ENCODE data around the gene FBXL16. TPM values are rescaled to one million over a fixed set of nuclear protein-coding genes. Genes with fewer than 3 reads are reported as not detected.

The FBXL16 gene
- total RNA-seq, 1 donor from 2014 or later: 0.75 TPM

DNA sequence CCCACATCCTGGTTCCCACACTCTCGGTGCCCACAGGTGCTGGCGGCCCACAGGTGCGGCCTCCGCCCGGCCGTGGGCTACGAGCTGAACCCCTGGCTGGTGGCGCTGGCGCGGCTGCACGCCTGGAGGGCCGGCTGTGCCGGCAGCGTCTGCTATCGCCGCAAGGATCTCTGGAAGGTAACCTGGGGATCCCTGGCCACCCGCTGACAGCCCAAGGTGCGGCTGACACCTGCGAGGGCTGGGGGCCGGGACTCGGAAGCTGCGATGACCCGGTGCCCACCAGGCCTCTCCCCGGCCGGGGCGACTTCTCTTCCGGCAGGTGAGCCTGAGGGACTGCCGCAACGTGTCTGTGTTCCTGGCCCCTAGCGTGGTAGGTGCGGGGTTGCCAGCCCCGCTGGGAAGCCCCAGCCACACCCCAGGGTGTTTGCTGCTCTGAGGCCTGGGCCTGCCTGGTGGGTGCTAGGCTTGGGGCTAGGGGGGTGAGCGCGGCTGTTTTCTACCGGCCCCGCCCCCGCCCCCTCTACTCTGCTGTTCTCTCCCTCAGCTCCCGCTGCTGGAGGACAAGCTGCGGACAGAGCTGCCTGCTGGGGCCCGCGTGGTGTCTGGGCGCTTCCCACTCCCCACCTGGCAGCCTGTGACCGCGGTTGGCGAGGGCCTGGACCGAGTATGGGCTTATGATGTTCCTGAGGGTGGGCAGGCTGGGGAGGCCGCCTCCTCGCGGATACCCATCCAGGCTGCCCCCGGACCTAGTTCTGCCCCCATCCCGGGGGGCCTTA, 16.4 kb upstream of the FBXL16 start:
- H3K4me3 Mint-ChIP-seq: peak overlapping the region; percentile 60
- peaks cover 16% of the 10 kb centered on the region for H3K4me1 Mint-ChIP-seq
- DNase-seq (no peak), ATAC-seq (ENCODE audit: low read depth) (no peak)
- peak overlapping the region; percentile 35 for H3K27ac Mint-ChIP-seq
- TF ChIP-seq, protein P1, sequence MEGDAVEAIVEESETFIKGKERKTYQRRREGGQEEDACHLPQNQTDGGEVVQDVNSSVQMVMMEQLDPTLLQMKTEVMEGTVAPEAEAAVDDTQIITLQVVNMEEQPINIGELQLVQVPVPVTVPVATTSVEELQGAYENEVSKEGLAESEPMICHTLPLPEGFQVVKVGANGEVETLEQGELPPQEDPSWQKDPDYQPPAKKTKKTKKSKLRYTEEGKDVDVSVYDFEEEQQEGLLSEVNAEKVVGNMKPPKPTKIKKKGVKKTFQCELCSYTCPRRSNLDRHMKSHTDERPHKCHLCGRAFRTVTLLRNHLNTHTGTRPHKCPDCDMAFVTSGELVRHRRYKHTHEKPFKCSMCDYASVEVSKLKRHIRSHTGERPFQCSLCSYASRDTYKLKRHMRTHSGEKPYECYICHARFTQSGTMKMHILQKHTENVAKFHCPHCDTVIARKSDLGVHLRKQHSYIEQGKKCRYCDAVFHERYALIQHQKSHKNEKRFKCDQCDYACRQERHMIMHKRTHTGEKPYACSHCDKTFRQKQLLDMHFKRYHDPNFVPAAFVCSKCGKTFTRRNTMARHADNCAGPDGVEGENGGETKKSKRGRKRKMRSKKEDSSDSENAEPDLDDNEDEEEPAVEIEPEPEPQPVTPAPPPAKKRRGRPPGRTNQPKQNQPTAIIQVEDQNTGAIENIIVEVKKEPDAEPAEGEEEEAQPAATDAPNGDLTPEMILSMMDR (IDR thresholded peaks at IDR 0.05): no peak
- ChIA-PET POLR2A (interaction anchor here (0.6 to 4.4 kb wide), 12 partner anchors 8 to 339 kb away, joined by 3 to 34 read pairs (median 6); partner anchors contain the start of genes CHTF18, CIAO3, JMJD8 and RHOT2), CTCF (interaction anchor here (0.9 to 2.3 kb wide), 4 partner anchors 10 to 66 kb away, joined by 3 to 12 read pairs (median 8); partner anchors contain the start of genes CHTF18, CIAO3 and RPUSD1)
- intact Hi-C loops (cut with micrococcal nuclease): loop anchor here (2.0 to 5.0 kb wide), 3 partner anchors 37 to 250 kb away; partner anchors contain the start of genes JMJD8 and LMF1
- no peaks in the 10 kb centered on the region for H3K27me3 Mint-ChIP-seq
- H3K36me3 Mint-ChIP-seq (ENCODE audit: low read depth): peaks cover 3% of the 10 kb centered on the region
- no peaks in the 10 kb centered on the region for H3K9me3 Mint-ChIP-seq

- H3K27ac Mint-ChIP-seq: peak within 1 kb of the TSS; percentile 73
- POLR2A ChIA-PET: interaction anchor here (0.6 to 4.4 kb wide), 15 partner anchors 9 to 338 kb away, joined by 3 to 34 read pairs (median 5); partner anchors contain the start of genes CHTF18, CIAO3, RHOT2 and RPUSD1
- TF ChIP-seq, protein P1 (IDR thresholded peaks at IDR 0.05): no peak
- H3K4me3 Mint-ChIP-seq: peak within 1 kb of the TSS; percentile 80
- intact Hi-C loops (cut with micrococcal nuclease): loop anchor here (2.0 to 5.0 kb wide), 3 partner anchors 36 to 251 kb away; partner anchors contain the start of genes JMJD8 and LMF1
- H3K9me3 Mint-ChIP-seq: no peaks in the 10 kb centered on the region
- H3K36me3 Mint-ChIP-seq (ENCODE audit: low read depth): peaks cover 3% of the 10 kb centered on the region
- DNase-seq (peak; percentile 89), ATAC-seq (ENCODE audit: low read depth) (peak; percentile 90)
- CTCF ChIA-PET: interaction anchor here (0.9 to 2.3 kb wide), 6 partner anchors 9 to 67 kb away, joined by 3 to 12 read pairs (median 5); partner anchors contain the start of genes CHTF18, CIAO3 and RPUSD1
- H3K4me1 Mint-ChIP-seq: peaks cover 19% of the 10 kb centered on the region
- peaks cover 3% of the 10 kb centered on the region for H3K27me3 Mint-ChIP-seq
Measured at GRCh38 chr16:720990-721764, 15.6 kb upstream of the FBXL16 start, which contains the start of gene ANTKMT. ANTKMT (plus strand) TSS chr16:721146; CDS start chr16:721275, 129 bp downstream.

- CTCF ChIA-PET: interaction anchor here (0.9 to 2.3 kb wide), 6 partner anchors 8 to 66 kb away, joined by 3 to 12 read pairs (median 5); partner anchors contain the start of gene CIAO3
- POLR2A ChIA-PET: interaction anchor here (0.9 to 4.4 kb wide), 11 partner anchors 8 to 338 kb away, joined by 3 to 34 read pairs (median 6); partner anchors contain the start of genes CHTF18, CIAO3, RHOT2 and RPUSD1
- Mint-ChIP-seq H3K9me3 (no peaks in the 10 kb centered on the region), H3K4me1 (peaks cover 20% of the 10 kb centered on the region), H3K36me3 (ENCODE audit: low read depth) (peaks cover 3% of the 10 kb centered on the region), H3K27ac (peak overlapping the region; percentile 73), H3K27me3 (peaks cover 3% of the 10 kb centered on the region), H3K4me3 (peak overlapping the region; percentile 80)
- intact Hi-C loops (cut with micrococcal nuclease): loop anchor here (2.0 to 5.0 kb wide), 3 partner anchors 36 to 252 kb away; partner anchors contain the start of genes JMJD8 and LMF1
- ATAC-seq (ENCODE audit: low read depth): peak; percentile 7
- no peak for DNase-seq
- TF ChIP-seq, protein P1 (IDR thresholded peaks at IDR 0.05): no peak
Measured at GRCh38 chr16:720447-720989, 14.9 kb upstream of the FBXL16 start.

DNA sequence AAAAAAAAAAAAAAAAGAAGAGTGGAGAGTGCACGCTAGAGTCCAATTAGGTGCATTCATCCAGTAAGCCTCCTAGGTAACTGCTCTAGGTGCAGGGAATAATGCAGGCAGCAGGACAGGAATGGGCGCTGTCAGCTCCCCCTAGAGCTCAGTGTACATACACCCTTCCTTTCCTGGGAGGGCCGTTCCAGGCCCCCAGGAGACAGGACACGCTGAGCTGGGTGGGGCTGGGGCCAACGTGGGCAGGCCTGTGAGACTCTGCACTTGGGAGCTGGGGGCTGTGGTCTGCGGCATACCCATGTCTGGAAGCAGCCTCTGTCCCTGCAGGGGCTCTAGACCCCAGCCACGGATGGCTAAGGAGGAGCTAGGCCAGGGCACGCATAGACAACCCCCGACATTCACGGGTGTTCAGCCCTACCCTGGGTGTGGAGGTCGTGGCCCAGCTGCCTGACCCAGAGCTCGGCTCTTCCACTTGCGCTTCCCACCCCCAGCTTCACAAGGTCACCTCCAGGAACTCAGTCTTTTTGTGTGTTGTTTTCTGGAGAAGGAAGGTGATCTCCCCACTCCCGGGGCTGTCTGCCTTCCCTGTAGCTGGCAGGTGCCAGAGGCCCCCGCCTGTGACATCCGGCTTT, 14.3 kb upstream of the FBXL16 start:
- intact Hi-C loops (cut with micrococcal nuclease): loop anchor here (2.0 to 5.0 kb wide), 3 partner anchors 35 to 252 kb away; partner anchors contain the start of genes JMJD8 and LMF1
- no peaks in the 10 kb centered on the region for H3K9me3 Mint-ChIP-seq
- CTCF ChIA-PET: interaction anchor here (0.9 to 2.2 kb wide), 5 partner anchors 8 to 67 kb away, joined by 3 to 11 read pairs (median 4); partner anchors contain the start of gene CIAO3
- POLR2A ChIA-PET: interaction anchor here (1.6 to 4.4 kb wide), 4 partner anchors 10 to 68 kb away, joined by 8 to 34 read pairs (median 20); partner anchors contain the start of genes CHTF18, RPUSD1 and WDR24
- H3K27ac Mint-ChIP-seq: peak overlapping the region; percentile 73
- H3K4me3 Mint-ChIP-seq: peak overlapping the region; percentile 80
- TF ChIP-seq, protein P1 (IDR thresholded peaks at IDR 0.05): no peak
- H3K4me1 Mint-ChIP-seq: peaks cover 20% of the 10 kb centered on the region
- DNase-seq (no peak), ATAC-seq (ENCODE audit: low read depth) (no peak)
- peaks cover 3% of the 10 kb centered on the region for H3K27me3 Mint-ChIP-seq
- H3K36me3 Mint-ChIP-seq (ENCODE audit: low read depth): peaks cover 3% of the 10 kb centered on the region
